HFF-Myc (cell line): ENCODE results near the gene C10orf95.

ENCODE experiments used
- DNase-seq: peaks from one replicate; pipeline ENCODE4 v3.0.0-alpha.2; 2011; ENCODE audit warnings: low read depth; ENCODE audit errors: extremely low read depth
- H3K4me3 ChIP-seq: replicated peaks from 2 replicates; pipeline ENCODE4 v1.5.1; 2011; ENCODE audit warnings: low read depth, mild to moderate bottlenecking, control low read depth, low read length
- CTCF ChIP-seq: IDR thresholded peaks from 2 replicates; pipeline ENCODE4 v1.5.1; 2012; ENCODE audit warnings: mild to moderate bottlenecking, low read depth, low read length, control low read depth; ENCODE audit errors: missing control alignments

C10orf95 gene

GRCh38 chr10:102426803-102427287 lies 24.5 kb downstream of the C10orf95 start:
- no peak overlapping the region for H3K4me3 ChIP-seq
- TF ChIP-seq CTCF, result no peak
- DNase-seq, result no peak

GRCh38 chr10:102425444-102425843 lies 25.9 kb downstream of the C10orf95 start:
- no peak for TF ChIP-seq CTCF
- no peak overlapping the region for H3K4me3 ChIP-seq
- DNase-seq, result no peak

GRCh38 chr10:102424916-102425315 lies 26.4 kb downstream of the C10orf95 start:
- no peak for DNase-seq
- no peak for TF ChIP-seq CTCF
- H3K4me3 ChIP-seq, result no peak overlapping the region

GRCh38 chr10:102424145-102424544 lies 27.2 kb downstream of the C10orf95 start:
- TF ChIP-seq CTCF, result no peak
- no peak for DNase-seq
- H3K4me3 ChIP-seq, result no peak overlapping the region

GRCh38 chr10:102423372-102423968 lies 27.9 kb downstream of the C10orf95 start:
- TF ChIP-seq CTCF, result no peak
- H3K4me3 ChIP-seq, result no peak overlapping the region
- DNase-seq, result no peak

- DNase-seq, result no peak
- peak; percentile 81 for TF ChIP-seq CTCF
Measured at GRCh38 chr10:102422545-102423129, 28.7 kb downstream of the C10orf95 start.

More at GRCh38 chr10:102422545-102423129, 28.7 kb downstream of the C10orf95 start:
- peak overlapping the region; percentile 91 for H3K4me3 ChIP-seq
